Osteocyte (in vitro differentiated cells): ENCODE data around the gene CLDN14. TPM values are rescaled to one million over a fixed set of nuclear protein-coding genes. Genes with fewer than 3 reads are reported as not detected.

Source experiments
- DNase-seq: peaks from one replicate; pipeline ENCODE4 v3.0.0; 2021; ENCODE audit warnings: mixed read lengths; ENCODE audit not compliant: unreplicated experiment; ENCODE audit errors: extremely low spot score
- H3K27ac Mint-ChIP-seq: one replicate; pipeline ENCODE4 v1.8.0; 2021; ENCODE audit warnings: mild to moderate bottlenecking, mixed read lengths; ENCODE audit not compliant: unreplicated experiment
- H3K27me3 Mint-ChIP-seq: one replicate; pipeline ENCODE4 v1.8.0; 2021; ENCODE audit warnings: mixed read lengths; ENCODE audit not compliant: unreplicated experiment
- H3K36me3 Mint-ChIP-seq: one replicate; pipeline ENCODE4 v1.8.0; 2021; ENCODE audit warnings: mixed read lengths; ENCODE audit not compliant: unreplicated experiment
- H3K4me1 Mint-ChIP-seq: one replicate; pipeline ENCODE4 v1.8.0; 2021; ENCODE audit warnings: mixed read lengths; ENCODE audit not compliant: unreplicated experiment
- H3K4me3 Mint-ChIP-seq: one replicate; pipeline ENCODE4 v1.8.0; 2021; ENCODE audit warnings: mild to moderate bottlenecking, moderate library complexity, mixed read lengths; ENCODE audit not compliant: unreplicated experiment
- H3K9me3 Mint-ChIP-seq: one replicate; pipeline ENCODE4 v1.8.0; 2021; ENCODE audit warnings: mixed read lengths; ENCODE audit not compliant: unreplicated experiment
- CTCF ChIP-seq: fragments of 200-600 bp; sonication (generic); IDR thresholded peaks from 2 replicates; pipeline ENCODE4 v1.5.0; 2021; ENCODE audit warnings: antibody characterized with exemption, mild to moderate bottlenecking, moderate library complexity
- total RNA-seq: library from RNA; stranded (reverse); gene quantifications from 2 replicates; pipeline ENCODE4 v1.2.1, GENCODE V29; 2021

The CLDN14 gene
- total RNA-seq, 1 donor from 2014 or later = not detected

GRCh38 chr21:36499578-36500471 is 19.9 kb upstream of the CLDN14 start:
- Mint-ChIP-seq H3K27ac (no peak overlapping the region), H3K9me3 (no peaks in the 10 kb centered on the region), H3K36me3 (no peaks in the 10 kb centered on the region), H3K27me3 (peaks cover 6% of the 10 kb centered on the region), H3K4me1 (peaks cover 17% of the 10 kb centered on the region), H3K4me3 (no peak overlapping the region)
- TF ChIP-seq CTCF = no peak
- DNase-seq = no peak

- H3K27ac Mint-ChIP-seq = no peak overlapping the region
These were observed 14.6 kb upstream of the CLDN14 start for GRCh38 chr21:36494557-36494956.

GRCh38 chr21:36491209-36491910 is 11.4 kb upstream of the CLDN14 start:
- Mint-ChIP-seq H3K36me3 (no peaks in the 10 kb centered on the region), H3K4me1 (peaks cover 2% of the 10 kb centered on the region), H3K9me3 (no peaks in the 10 kb centered on the region), H3K27me3 (peaks cover 6% of the 10 kb centered on the region), H3K4me3 (no peak overlapping the region), H3K27ac (no peak overlapping the region)
- DNase-seq = no peak
- TF ChIP-seq CTCF = no peak

More at GRCh38 chr21:36494557-36494956, 14.6 kb upstream of the CLDN14 start:
- Mint-ChIP-seq H3K4me3 (no peak overlapping the region), H3K4me1 (peaks cover 5% of the 10 kb centered on the region), H3K27me3 (peaks cover 6% of the 10 kb centered on the region), H3K36me3 (no peaks in the 10 kb centered on the region), H3K9me3 (no peaks in the 10 kb centered on the region)
- DNase-seq = no peak
- no peak for TF ChIP-seq CTCF

GRCh38 chr21:36489776-36490165 is 9.8 kb upstream of the CLDN14 start:
- Mint-ChIP-seq H3K27me3 (peaks cover 6% of the 10 kb centered on the region), H3K9me3 (no peaks in the 10 kb centered on the region), H3K4me1 (peaks cover 2% of the 10 kb centered on the region), H3K27ac (no peak overlapping the region), H3K4me3 (no peak overlapping the region), H3K36me3 (no peaks in the 10 kb centered on the region)
- no peak for DNase-seq
- no peak for TF ChIP-seq CTCF
